WI38 (cell line): ENCODE data around the gene PREX1.

Experiments
- H3K4me3 ChIP-seq: 2 replicates; pipeline ENCODE4 v1.5.1; 2011; ENCODE audit warnings: low read depth, mild to moderate bottlenecking, control low read depth, low read length
- CTCF ChIP-seq: IDR thresholded peaks from 2 replicates; pipeline ENCODE4 v1.5.1; 2012; ENCODE audit warnings: low read depth, mild to moderate bottlenecking, control low read depth, low read length

The PREX1 gene

GRCh38 chr20:48605364-48606171, 222.2 kb downstream of the PREX1 start:
- TF ChIP-seq CTCF, result no peak

GRCh38 chr20:48604936-48605335, 222.9 kb downstream of the PREX1 start:
- no peak overlapping the region for H3K4me3 ChIP-seq
- no peak for TF ChIP-seq CTCF

More at GRCh38 chr20:48605364-48606171, 222.2 kb downstream of the PREX1 start:
- H3K4me3 ChIP-seq, result no peak overlapping the region

GRCh38 chr20:48604426-48604825, 223.4 kb downstream of the PREX1 start:
- TF ChIP-seq CTCF, result no peak
- H3K4me3 ChIP-seq, result no peak overlapping the region

GRCh38 chr20:48603819-48604405, 223.9 kb downstream of the PREX1 start:
- TF ChIP-seq CTCF, result no peak
- no peak overlapping the region for H3K4me3 ChIP-seq

GRCh38 chr20:48603116-48603818, 224.5 kb downstream of the PREX1 start:
- no peak overlapping the region for H3K4me3 ChIP-seq
- no peak for TF ChIP-seq CTCF

- no peak overlapping the region for H3K4me3 ChIP-seq
- no peak for TF ChIP-seq CTCF
Measured at GRCh38 chr20:48601798-48602197, 226.0 kb downstream of the PREX1 start.
